Measurements from ENCODE around the gene ANKS4B. TPM values are rescaled to one million over a fixed set of nuclear protein-coding genes. Genes with fewer than 3 reads are reported as not detected.

ANKS4B gene
- total and polyA plus RNA-seq, 2 of the 8 experiments (the other 6 are each of a cell fraction or from before 2014, with no cell fraction given), result 0.06 to 0.15 TPM

GRCh38 chr16:21250072-21250923 is 16.8 kb downstream of the ANKS4B start:
- no peaks in the 10 kb centered on the region for H3K79me1 ChIP-seq (ENCODE audit: low read depth, low read length)
- POLR2A ChIA-PET (ENCODE audit: partially characterized antibody), result no interaction called here
- H3K79me2 ChIP-seq (ENCODE audit: control insufficient read depth in 1 of 2, insufficient read depth in 2 of 2, low read length in 2 of 2), result no peaks in the 10 kb centered on the region
- H3K18ac ChIP-seq (ENCODE audit: extremely low read depth, low read length), result no peak overlapping the region
- H3K27ac ChIP-seq (ENCODE audit: low read depth, low read length), result no peak overlapping the region
- no peak overlapping the region for H3K4me3 ChIP-seq (ENCODE audit: extremely low read depth in 1 of 4, insufficient read depth in 2 of 4, low read depth in 3 of 4, low read length in 4 of 4)
- H2BK5ac ChIP-seq (ENCODE audit: low read depth, low read length), result no peak overlapping the region
- no peak overlapping the region for H3K23ac ChIP-seq (ENCODE audit: insufficient read length)
- H3K9ac ChIP-seq (replicated peaks in 1 of 4; ENCODE audit: extremely low read depth in 1 of 4, low read depth in 3 of 4, low read length in 3 of 4), result no peak overlapping the region
- no peaks in the 10 kb centered on the region for H3K36me3 ChIP-seq (ENCODE audit: control insufficient read depth in 2 of 4, insufficient read depth in 4 of 4, low read length in 3 of 4)
- H3K9me3 ChIP-seq (ENCODE audit: insufficient read depth in 2 of 2, low read depth in 1 of 2, low read length in 1 of 2), result no peaks in the 10 kb centered on the region
- H2BK20ac ChIP-seq (ENCODE audit: low read length), result no peak overlapping the region
- no peak overlapping the region for H2AK5ac ChIP-seq (ENCODE audit: low read depth, low read length)
- no peaks in the 10 kb centered on the region for H4K20me1 ChIP-seq (replicated peaks in 1 of 2; ENCODE audit: control insufficient read depth in 1 of 2, insufficient read depth in 2 of 2, low read length in 2 of 2)
- H2BK120ac ChIP-seq (replicated peaks; ENCODE audit: low read depth, low read length), result no peak overlapping the region
- H2AFZ ChIP-seq (ENCODE audit: low read length), result no peak overlapping the region
- H3K56ac ChIP-seq (replicated peaks; ENCODE audit: insufficient read length, low read depth, low read length), result no peak overlapping the region
- CTCF ChIA-PET (ENCODE audit: partially characterized antibody), result no interaction called here
- no peak overlapping the region for H4K8ac ChIP-seq (ENCODE audit: extremely low read depth, insufficient read depth, low read length)
- DNase-seq (ENCODE audit: low read depth in 1 of 2, low spot score in 2 of 2), result no peak
- no peaks in the 10 kb centered on the region for H3K4me1 ChIP-seq (replicated peaks in 1 of 4; ENCODE audit: control insufficient read depth in 3 of 4, insufficient read depth in 4 of 4, low read length in 3 of 4)
- no peak overlapping the region for H2BK15ac ChIP-seq (ENCODE audit: low read length)
- H4K91ac ChIP-seq (replicated peaks; ENCODE audit: insufficient read length, low read length), result no peak overlapping the region
- no peak overlapping the region for H3K4ac ChIP-seq (replicated peaks; ENCODE audit: insufficient read length, low read depth, low read length)
- H3K23me2 ChIP-seq (ENCODE audit: low read depth, low read length), result no peaks in the 10 kb centered on the region
- no peak overlapping the region for H3K4me2 ChIP-seq (ENCODE audit: insufficient read depth in 1 of 2, low read depth in 2 of 2, low read length in 2 of 2)
- WGBS, 2 experiments (ENCODE audit: extremely low coverage in 1 of 2, insufficient coverage in 1 of 2, insufficient read length in 1 of 2, insufficient replicate concordance in 2 of 2, low coverage in 1 of 2, low lambda C conversion rate in 2 of 2, missing lambda C conversion rate in 1 of 2), result 88% methylated on average over 15 of the region's 15 CpGs; no CpG with 5 or more reads in 1 of the 2 experiments
- H2BK12ac ChIP-seq (ENCODE audit: low read depth, low read length), result no peak overlapping the region
- FAIRE-seq, result no peak
- H3K27me3 ChIP-seq (replicated peaks in 1 of 4; ENCODE audit: control insufficient read depth in 3 of 4, extremely low read depth in 1 of 4, insufficient read depth in 3 of 4, low read length in 3 of 4), result no peaks in the 10 kb centered on the region
- H3K14ac ChIP-seq (ENCODE audit: insufficient read length), result no peak overlapping the region
- H4K5ac ChIP-seq (ENCODE audit: insufficient read length, low read depth, low read length), result no peak overlapping the region
- TF ChIP-seq EGR1 (IDR thresholded peaks at IDR 0.05; ENCODE audit: borderline replicate concordance, low read depth, low read length) (no peak), NRF1 (IDR thresholded peaks at IDR 0.05; ENCODE audit: low read depth, low read length) (no peak), ZNF274 (IDR thresholded peaks at IDR 0.05; ENCODE audit: borderline replicate concordance, extremely low read depth, low read length) (no peak), MAFK (IDR thresholded peaks at IDR 0.05; ENCODE audit: low read depth, low read length) (no peak), ATF3 (IDR thresholded peaks at IDR 0.05; ENCODE audit: insufficient read depth, low read depth, low read length) (no peak), SRF (IDR thresholded peaks at IDR 0.05; ENCODE audit: low read depth, low read length) (no peak), GTF2F1 (IDR thresholded peaks at IDR 0.05; ENCODE audit: borderline replicate concordance, low read depth, low read length) (no peak), CTCF (IDR thresholded peaks at IDR 0.05; ENCODE audit: control extremely low read depth in 1 of 3, insufficient read depth in 1 of 3, low read depth in 1 of 3, low read length in 3 of 3) (no peak), EP300 (IDR thresholded peaks at IDR 0.05; ENCODE audit: borderline replicate concordance in 1 of 2, low read depth in 2 of 2, low read length in 2 of 2) (no peak)

Measured in H1 (cell line).